Panc1 (cell line): ENCODE data around the gene INO80C. TPM values are rescaled to one million over a fixed set of nuclear protein-coding genes. Genes with fewer than 3 reads are reported as not detected.

Experiments used
- ATAC-seq: fragments of 200-7000 bp; cut with Tn5 transposase; 2 replicates; pipeline ENCODE4 v1.9.1; 2020; ENCODE audit warnings: mild to moderate bottlenecking, moderate library complexity
- BruUV-seq: library from RNA; stranded (reverse); fragments of 400-500 nt; replicated peaks from 2 replicates; lab custom pipeline; 2021; lab: Mats Ljungman, UMichigan
- CTCF ChIA-PET: fragments of 300-600 bp; sonication (Branson Sonifier 250); formaldehyde crosslinking; loops from one replicate; lab custom pipeline; 2022; ENCODE audit warnings: antibody characterized with exemption; lab: Charles Lee
- POLR2A ChIA-PET: fragments of 300-600 bp; sonication (Branson Sonifier 250); formaldehyde crosslinking; loops from one replicate; lab custom pipeline; 2022; ENCODE audit warnings: antibody characterized with exemption; lab: Charles Lee
- DNase-seq: peaks from one replicate; pipeline ENCODE4 v3.0.0-alpha.2; 2010; ENCODE audit warnings: low read depth, low spot score
- H3K27ac ChIP-seq: 2 replicates; pipeline ENCODE4 v1.5.1; 2011; ENCODE audit warnings: mild to moderate bottlenecking, low read length, inconsistent platforms
- H3K27me3 ChIP-seq: fragments of 200-500 bp; sonication (Bioruptor generic); 2 replicates; pipeline ENCODE4 v1.6.0; 2014; ENCODE audit warnings: low read length, inconsistent platforms; ENCODE audit not compliant: control insufficient read depth, insufficient read depth
- H3K36me3 ChIP-seq: fragments of 200-500 bp; sonication (Bioruptor generic); 2 replicates; pipeline ENCODE4 v1.5.1; 2014; ENCODE audit warnings: inconsistent platforms, mild to moderate bottlenecking, low read length, moderate library complexity; ENCODE audit not compliant: control insufficient read depth, insufficient read depth
- H3K4me1 ChIP-seq: 2 replicates; pipeline ENCODE4 v1.5.1; 2011; ENCODE audit warnings: inconsistent platforms, mild to moderate bottlenecking, low read length, moderate library complexity; ENCODE audit not compliant: control insufficient read depth, insufficient read depth
- H3K4me3 ChIP-seq, 2 experiments: 2 replicates each; pipeline ENCODE4 v1.5.1; 2011 to 2012; ENCODE audit warnings: low read depth in 2 of 2, low read length in 2 of 2, mild to moderate bottlenecking in 2 of 2, inconsistent platforms in 1 of 2, moderate library complexity in 1 of 2
- H3K9me3 ChIP-seq: fragments of 200-500 bp; sonication (Bioruptor generic); 2 replicates; pipeline ENCODE4 v1.5.1; 2014; ENCODE audit warnings: low read depth, mild to moderate bottlenecking, inconsistent platforms, low read length, moderate library complexity; ENCODE audit not compliant: control insufficient read depth, insufficient read depth
- POLR2AphosphoS5 ChIP-seq: IDR thresholded peaks from 2 replicates; pipeline ENCODE4 v1.6.1; 2012; ENCODE audit warnings: mild to moderate bottlenecking, low read depth, low read length, moderate library complexity
- SIN3A ChIP-seq: IDR thresholded peaks from 2 replicates; pipeline ENCODE4 v1.6.1; 2012; ENCODE audit warnings: low read depth, mild to moderate bottlenecking, low read length, moderate library complexity, borderline replicate concordance; ENCODE audit not compliant: insufficient read depth
- TCF7L2 ChIP-seq: IDR thresholded peaks from 2 replicates; pipeline ENCODE4 v1.6.1; 2011; ENCODE audit warnings: mild to moderate bottlenecking, low read depth, low read length, inconsistent platforms
- in situ Hi-C: cut with HindIII; loops from 2 replicates; pipeline ENCODE4 v1.10.0; 2016; ENCODE audit warnings: low sequenced_read_pairs, low pct_unique_long_range_greater_than_20kb
- intact Hi-C: fragments of 100-400 bp; cut with micrococcal nuclease; formaldehyde crosslinking; loops from one replicate; pipeline ENCODE4 v1.10.0; 2022; ENCODE audit not compliant: unreplicated experiment
- total RNA-seq: library from RNA; stranded (reverse); gene quantifications from one replicate; pipeline ENCODE4 v1.2.1, GENCODE V29; 2021; ENCODE audit not compliant: unreplicated experiment
- TF ChIP-seq, protein P1 (sequence below): fragments of 450-650 bp; IDR thresholded peaks from 2 replicates; pipeline ENCODE4 v1.5.1; 2017; ENCODE audit warnings: mild to moderate bottlenecking
- TF ChIP-seq, protein P2 (sequence below), 2 experiments: IDR thresholded peaks; 2 replicates each; pipeline ENCODE4 v1.6.1; 2011 to 2012; ENCODE audit warnings: low read depth in 2 of 2, control low read depth in 1 of 2, low read length in 1 of 2, mild to moderate bottlenecking in 1 of 2, moderate library complexity in 1 of 2; ENCODE audit not compliant: insufficient read depth in 1 of 2

The INO80C gene
- total RNA-seq, 1 experiment from 2014 or later: 25.8 TPM

DNA sequence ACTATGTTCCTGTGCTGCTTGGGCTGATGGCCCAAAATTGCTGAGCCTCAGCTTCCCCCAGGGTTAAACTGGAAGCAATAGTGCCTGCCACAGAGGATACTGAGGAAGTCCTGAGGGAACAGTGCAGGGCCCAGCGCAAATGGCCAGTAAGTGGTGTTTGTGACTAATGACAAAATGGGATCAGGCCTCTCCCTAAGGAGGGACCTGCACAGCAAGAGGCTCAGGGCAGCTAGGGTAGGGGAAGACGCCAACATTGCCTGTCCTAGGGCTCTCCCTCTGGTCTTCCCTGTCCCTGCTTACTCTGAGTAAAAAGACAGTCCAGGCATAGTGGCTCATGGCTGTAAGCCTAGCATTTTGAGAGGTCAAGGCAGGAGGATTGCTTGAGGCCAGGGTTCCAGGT lies 37.8 kb downstream of the INO80C start:
- in situ Hi-C loops (no loop called here), intact Hi-C loops (no loop called here)
- no peaks in the 10 kb centered on the region for H3K9me3 ChIP-seq
- peaks cover 48% of the 10 kb centered on the region for H3K4me1 ChIP-seq
- ATAC-seq (no peak), DNase-seq (no peak)
- POLR2A ChIA-PET: no interaction called here
- TF ChIP-seq TCF7L2: no peak
- no peak for TF ChIP-seq POLR2AphosphoS5
- TF ChIP-seq, protein P1, sequence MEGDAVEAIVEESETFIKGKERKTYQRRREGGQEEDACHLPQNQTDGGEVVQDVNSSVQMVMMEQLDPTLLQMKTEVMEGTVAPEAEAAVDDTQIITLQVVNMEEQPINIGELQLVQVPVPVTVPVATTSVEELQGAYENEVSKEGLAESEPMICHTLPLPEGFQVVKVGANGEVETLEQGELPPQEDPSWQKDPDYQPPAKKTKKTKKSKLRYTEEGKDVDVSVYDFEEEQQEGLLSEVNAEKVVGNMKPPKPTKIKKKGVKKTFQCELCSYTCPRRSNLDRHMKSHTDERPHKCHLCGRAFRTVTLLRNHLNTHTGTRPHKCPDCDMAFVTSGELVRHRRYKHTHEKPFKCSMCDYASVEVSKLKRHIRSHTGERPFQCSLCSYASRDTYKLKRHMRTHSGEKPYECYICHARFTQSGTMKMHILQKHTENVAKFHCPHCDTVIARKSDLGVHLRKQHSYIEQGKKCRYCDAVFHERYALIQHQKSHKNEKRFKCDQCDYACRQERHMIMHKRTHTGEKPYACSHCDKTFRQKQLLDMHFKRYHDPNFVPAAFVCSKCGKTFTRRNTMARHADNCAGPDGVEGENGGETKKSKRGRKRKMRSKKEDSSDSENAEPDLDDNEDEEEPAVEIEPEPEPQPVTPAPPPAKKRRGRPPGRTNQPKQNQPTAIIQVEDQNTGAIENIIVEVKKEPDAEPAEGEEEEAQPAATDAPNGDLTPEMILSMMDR: no peak
- TF ChIP-seq, protein P2, sequence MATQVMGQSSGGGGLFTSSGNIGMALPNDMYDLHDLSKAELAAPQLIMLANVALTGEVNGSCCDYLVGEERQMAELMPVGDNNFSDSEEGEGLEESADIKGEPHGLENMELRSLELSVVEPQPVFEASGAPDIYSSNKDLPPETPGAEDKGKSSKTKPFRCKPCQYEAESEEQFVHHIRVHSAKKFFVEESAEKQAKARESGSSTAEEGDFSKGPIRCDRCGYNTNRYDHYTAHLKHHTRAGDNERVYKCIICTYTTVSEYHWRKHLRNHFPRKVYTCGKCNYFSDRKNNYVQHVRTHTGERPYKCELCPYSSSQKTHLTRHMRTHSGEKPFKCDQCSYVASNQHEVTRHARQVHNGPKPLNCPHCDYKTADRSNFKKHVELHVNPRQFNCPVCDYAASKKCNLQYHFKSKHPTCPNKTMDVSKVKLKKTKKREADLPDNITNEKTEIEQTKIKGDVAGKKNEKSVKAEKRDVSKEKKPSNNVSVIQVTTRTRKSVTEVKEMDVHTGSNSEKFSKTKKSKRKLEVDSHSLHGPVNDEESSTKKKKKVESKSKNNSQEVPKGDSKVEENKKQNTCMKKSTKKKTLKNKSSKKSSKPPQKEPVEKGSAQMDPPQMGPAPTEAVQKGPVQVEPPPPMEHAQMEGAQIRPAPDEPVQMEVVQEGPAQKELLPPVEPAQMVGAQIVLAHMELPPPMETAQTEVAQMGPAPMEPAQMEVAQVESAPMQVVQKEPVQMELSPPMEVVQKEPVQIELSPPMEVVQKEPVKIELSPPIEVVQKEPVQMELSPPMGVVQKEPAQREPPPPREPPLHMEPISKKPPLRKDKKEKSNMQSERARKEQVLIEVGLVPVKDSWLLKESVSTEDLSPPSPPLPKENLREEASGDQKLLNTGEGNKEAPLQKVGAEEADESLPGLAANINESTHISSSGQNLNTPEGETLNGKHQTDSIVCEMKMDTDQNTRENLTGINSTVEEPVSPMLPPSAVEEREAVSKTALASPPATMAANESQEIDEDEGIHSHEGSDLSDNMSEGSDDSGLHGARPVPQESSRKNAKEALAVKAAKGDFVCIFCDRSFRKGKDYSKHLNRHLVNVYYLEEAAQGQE (IDR thresholded peaks at IDR 0.05; ENCODE audit: insufficient read depth in 1 of 2, low read depth in 2 of 2, low read length in 1 of 2): no peak
- TF ChIP-seq SIN3A: no peak
- no peak overlapping the region for H3K4me3 ChIP-seq
- peak overlapping the region; percentile 95 for H3K27ac ChIP-seq
- CTCF ChIA-PET: no interaction called here
- BruUV-seq: no TSS peak
- H3K27me3 ChIP-seq: no peaks in the 10 kb centered on the region
- no peaks in the 10 kb centered on the region for H3K36me3 ChIP-seq

DNA sequence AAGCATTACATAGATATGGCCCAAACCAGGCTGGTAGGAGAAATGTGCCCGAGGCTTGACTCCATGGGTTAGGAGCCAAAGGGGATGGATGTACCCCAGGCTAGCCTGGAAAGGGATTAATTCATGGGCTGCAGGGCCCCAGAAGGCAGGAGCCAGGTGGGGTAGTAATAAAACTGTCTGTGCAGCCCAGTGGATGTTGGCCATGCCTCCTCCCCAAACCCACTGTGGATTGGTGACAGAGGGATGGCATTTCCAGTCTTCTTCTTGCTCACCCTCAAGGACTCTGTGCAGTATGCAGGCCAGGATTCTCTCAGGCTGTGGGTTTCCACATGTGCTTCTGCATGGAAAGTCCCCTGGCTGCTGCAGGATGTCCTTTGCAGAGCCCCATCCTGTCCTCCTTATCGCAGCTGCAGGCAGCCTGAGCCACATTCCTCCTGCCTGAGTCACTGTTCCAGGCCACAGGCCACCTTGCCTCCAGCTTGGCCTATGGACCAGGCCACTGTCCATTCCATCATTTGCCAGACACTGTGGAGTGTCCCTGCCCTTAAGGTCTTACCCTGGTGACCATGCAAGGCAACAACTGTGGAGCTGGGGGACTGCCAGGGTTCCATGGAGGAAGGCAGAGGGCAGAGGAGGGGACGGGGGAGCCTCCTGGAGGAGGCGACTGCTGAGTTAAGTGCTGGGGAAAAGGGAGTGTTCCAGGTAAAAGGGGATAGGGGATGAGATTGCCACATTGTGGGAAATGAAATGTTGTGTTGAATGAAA lies 38.9 kb downstream of the INO80C start:
- Histone ChIP-seq H3K9me3 (no peaks in the 10 kb centered on the region), H3K27ac (peak overlapping the region; percentile 95), H3K27me3 (no peaks in the 10 kb centered on the region), H3K36me3 (no peaks in the 10 kb centered on the region), H3K4me1 (peaks cover 48% of the 10 kb centered on the region), H3K4me3 (peak overlapping the region in 1 of 2 experiments; percentile 14; a peak in 1 of 4 replicates)
- intact Hi-C loops: no loop called here
- no TSS peak for BruUV-seq
- ChIA-PET CTCF (no interaction called here), POLR2A (interaction anchor here (0.6 kb wide), 1 partner anchor 44 kb away, joined by 4 read pairs; no protein-coding TSS in a partner anchor)
- DNase-seq (peak; percentile 39), ATAC-seq (peak; percentile 94)
- no peak; the same call in 1 of the 2 replicates for TF ChIP-seq POLR2AphosphoS5
- in situ Hi-C loops: no loop called here

DNA sequence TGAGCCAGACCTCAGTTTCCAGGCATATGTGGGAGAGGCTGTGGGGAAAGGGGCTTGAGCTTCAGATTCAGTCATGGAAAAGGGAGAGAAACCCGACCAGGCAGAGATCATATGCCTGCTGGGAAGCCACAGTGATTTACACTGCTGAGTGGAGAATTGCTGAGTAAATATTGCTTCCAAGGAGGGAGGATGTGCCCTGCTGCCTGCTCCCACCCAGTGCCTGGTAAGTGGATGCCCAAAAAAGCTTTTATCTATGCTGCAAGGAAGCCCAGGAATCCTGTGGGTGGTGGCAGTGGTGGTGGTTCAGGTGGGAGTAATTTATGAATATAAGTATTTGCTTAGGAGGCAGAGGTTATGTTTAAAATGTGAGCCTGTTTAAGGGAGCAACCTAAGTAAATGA lies 39.5 kb downstream of the INO80C start:
- Histone ChIP-seq H3K27ac (peak overlapping the region; percentile 95), H3K4me1 (peaks cover 48% of the 10 kb centered on the region), H3K36me3 (no peaks in the 10 kb centered on the region), H3K27me3 (no peaks in the 10 kb centered on the region), H3K9me3 (no peaks in the 10 kb centered on the region), H3K4me3 (peak overlapping the region in 1 of 2 experiments; percentile 14; a peak in 1 of 4 replicates)
- ATAC-seq: peak; percentile 61
- DNase-seq: no peak
- ChIA-PET POLR2A (interaction anchor here (0.6 kb wide), 1 partner anchor 43 kb away, joined by 4 read pairs; no protein-coding TSS in a partner anchor), CTCF (no interaction called here)
- in situ Hi-C loops (no loop called here), intact Hi-C loops (no loop called here)
- TF ChIP-seq SIN3A (no peak), TCF7L2 (peak; percentile 64; the same call in 1 of the 2 replicates)
- BruUV-seq: no TSS peak
